ENCODE measurements around the gene HBM. TPM values are rescaled to one million over a fixed set of nuclear protein-coding genes. Genes with fewer than 3 reads are reported as not detected.
"Not testable (repeated sequence)": the region's sequence is repeated elsewhere in the genome, so short reads cannot be mapped to it uniquely, and the experiment has no call there.

Gene HBM
- total RNA-seq, 2 donors from 2014 or later = not detected

DNA sequence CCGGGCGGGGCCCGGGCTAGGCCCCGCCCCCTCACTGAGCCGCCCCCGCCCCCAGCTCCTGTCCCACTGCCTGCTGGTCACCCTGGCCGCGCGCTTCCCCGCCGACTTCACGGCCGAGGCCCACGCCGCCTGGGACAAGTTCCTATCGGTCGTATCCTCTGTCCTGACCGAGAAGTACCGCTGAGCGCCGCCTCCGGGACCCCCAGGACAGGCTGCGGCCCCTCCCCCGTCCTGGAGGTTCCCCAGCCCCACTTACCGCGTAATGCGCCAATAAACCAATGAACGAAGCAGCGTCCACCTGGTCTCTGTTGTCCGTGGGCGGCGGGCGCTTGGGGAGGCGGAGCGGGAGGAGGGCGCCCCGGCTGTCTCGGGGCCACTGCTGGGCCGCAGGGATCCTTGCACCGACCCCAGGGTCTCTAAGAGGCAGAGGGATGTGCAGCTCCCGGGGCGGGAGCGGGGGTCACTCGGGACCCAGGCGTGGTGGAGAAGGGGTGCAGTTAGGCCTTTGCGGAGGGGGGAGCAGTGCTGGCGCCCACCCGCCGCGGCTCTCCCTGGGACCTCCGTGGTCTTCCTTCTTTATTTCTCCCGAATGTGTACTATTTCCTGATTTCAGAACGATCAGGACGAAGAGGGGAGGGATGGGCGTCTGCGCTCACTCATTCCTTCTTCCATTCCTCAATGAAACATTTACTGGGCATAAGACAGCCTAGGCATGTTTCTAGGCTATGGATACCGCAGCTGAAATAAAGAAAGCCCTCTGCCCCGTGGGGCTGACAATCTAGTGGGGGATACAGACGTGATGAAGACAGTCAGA is 11.4 kb upstream of the HBM start:
- no peaks in the 10 kb centered on the region for H3K9me3 Mint-ChIP-seq
- peaks cover 4 to 5% of the 10 kb centered on the region in 2 donors for H3K4me1 Mint-ChIP-seq (ENCODE audit: low read depth in 2 of 2)
- ATAC-seq (peak; percentile 53 to 76), DNase-seq (ENCODE audit: low spot score) (no peak)
- H3K27ac Mint-ChIP-seq = peak overlapping the region in 1 of 2 donors; percentile 30
- peak overlapping the region; percentile 78 for H3K4me3 Mint-ChIP-seq
- H3K36me3 Mint-ChIP-seq = no peaks in the 10 kb centered on the region
- peaks cover 12 to 20% of the 10 kb centered on the region in 2 donors for H3K27me3 Mint-ChIP-seq

DNA sequence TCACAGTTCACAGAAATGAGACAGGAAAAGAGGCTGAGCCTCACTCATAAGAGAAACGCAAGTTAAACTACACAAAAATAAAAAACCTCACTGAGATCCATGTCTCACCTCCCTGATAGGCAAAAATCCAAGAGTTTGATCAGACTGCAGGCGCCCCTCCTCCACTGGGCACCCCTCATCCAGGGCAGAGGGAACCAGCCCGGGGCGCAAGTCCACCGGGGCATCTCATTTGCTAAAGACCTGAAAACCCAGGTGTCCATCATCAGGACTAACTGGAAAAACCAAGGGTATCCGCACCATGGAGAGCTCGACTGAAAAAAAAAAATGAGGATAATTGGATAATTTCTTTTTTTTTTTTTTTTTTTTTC is 10.8 kb upstream of the HBM start:
- Mint-ChIP-seq H3K4me3 (peak overlapping the region; percentile 78), H3K9me3 (no peaks in the 10 kb centered on the region), H3K27ac (peak overlapping the region in 1 of 2 donors; percentile 30), H3K36me3 (no peaks in the 10 kb centered on the region), H3K4me1 (ENCODE audit: low read depth in 2 of 2) (peaks cover 4 to 5% of the 10 kb centered on the region in 2 donors), H3K27me3 (peaks cover 15 to 21% of the 10 kb centered on the region in 2 donors)
- ATAC-seq (no peak), DNase-seq (ENCODE audit: low spot score) (no peak)

- Mint-ChIP-seq H3K27me3 (peaks cover 20 to 21% of the 10 kb centered on the region in 2 donors), H3K9me3 (no peaks in the 10 kb centered on the region), H3K4me1 (ENCODE audit: low read depth in 2 of 2) (peaks cover 4 to 5% of the 10 kb centered on the region in 2 donors), H3K27ac (no peak overlapping the region), H3K36me3 (no peaks in the 10 kb centered on the region), H3K4me3 (no peak overlapping the region)
- ATAC-seq = no peak
- DNase-seq (ENCODE audit: low spot score) = no peak
Measured at GRCh38 chr16:159136-159849, 6.5 kb upstream of the HBM start.

DNA sequence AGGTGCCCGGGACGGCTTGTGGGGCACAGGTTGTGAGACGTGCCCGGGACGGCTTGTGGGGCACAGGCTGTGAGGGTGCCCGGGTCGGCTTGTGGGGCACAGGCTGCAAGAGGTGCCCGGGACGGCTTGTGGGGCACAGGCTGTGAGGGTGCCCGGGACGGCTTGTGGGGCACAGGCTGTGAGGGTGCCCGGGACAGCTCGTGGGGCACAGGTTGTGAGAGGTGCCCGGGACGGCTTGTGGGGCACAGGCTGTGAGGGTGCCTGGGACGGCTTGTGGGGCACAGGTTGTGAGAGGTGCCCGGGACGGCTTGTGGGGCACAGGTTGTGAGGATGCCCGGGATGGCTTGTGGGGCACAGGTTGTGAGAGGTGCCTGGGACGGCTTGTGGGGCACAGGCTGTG is 5.5 kb upstream of the HBM start:
- not testable (repeated sequence) for DNase-seq (ENCODE audit: low spot score); H3K27ac Mint-ChIP-seq; ATAC-seq

DNA sequence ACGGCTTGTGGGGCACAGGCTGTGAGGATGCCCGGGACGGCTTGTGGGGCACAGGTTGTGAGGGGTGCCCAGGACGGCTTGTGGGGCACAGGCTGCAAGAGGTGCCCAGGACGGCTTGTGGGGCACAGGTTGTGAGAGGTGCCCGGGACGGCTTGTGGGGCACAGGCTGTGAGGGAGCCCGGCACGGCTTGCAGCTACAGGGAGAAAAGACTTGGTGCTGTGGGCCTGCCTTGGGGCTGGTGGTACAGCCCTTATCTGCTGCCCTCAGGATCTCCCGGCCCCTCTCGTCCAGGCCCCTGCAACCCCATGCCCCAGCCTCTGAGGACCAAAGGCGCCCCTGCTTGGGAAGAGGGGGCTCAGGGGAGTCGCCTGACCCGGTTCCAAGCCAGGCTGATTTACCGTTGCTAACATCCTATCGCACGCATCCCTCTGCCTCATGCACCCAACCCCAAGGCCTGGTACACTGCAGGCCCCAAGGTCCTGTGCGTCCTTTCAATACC is 5.0 kb upstream of the HBM start:
- H3K27ac Mint-ChIP-seq = no peak overlapping the region
- H3K27me3 Mint-ChIP-seq = peaks cover 15% of the 10 kb centered on the region in 2 donors
- no peak overlapping the region for H3K4me3 Mint-ChIP-seq
- no peaks in the 10 kb centered on the region for H3K36me3 Mint-ChIP-seq
- no peaks in the 10 kb centered on the region for H3K4me1 Mint-ChIP-seq (ENCODE audit: low read depth in 2 of 2)
- H3K9me3 Mint-ChIP-seq = no peaks in the 10 kb centered on the region
- DNase-seq (ENCODE audit: low spot score) (no peak), ATAC-seq (no peak)

More for the DNA sequence above, 5.5 kb upstream of the HBM start:
- not testable (repeated sequence) for H3K4me1 Mint-ChIP-seq (ENCODE audit: low read depth in 2 of 2); H3K9me3 Mint-ChIP-seq; H3K36me3 Mint-ChIP-seq; H3K4me3 Mint-ChIP-seq
- peaks cover 15% of the 10 kb centered on the region in 2 donors for H3K27me3 Mint-ChIP-seq

DNA sequence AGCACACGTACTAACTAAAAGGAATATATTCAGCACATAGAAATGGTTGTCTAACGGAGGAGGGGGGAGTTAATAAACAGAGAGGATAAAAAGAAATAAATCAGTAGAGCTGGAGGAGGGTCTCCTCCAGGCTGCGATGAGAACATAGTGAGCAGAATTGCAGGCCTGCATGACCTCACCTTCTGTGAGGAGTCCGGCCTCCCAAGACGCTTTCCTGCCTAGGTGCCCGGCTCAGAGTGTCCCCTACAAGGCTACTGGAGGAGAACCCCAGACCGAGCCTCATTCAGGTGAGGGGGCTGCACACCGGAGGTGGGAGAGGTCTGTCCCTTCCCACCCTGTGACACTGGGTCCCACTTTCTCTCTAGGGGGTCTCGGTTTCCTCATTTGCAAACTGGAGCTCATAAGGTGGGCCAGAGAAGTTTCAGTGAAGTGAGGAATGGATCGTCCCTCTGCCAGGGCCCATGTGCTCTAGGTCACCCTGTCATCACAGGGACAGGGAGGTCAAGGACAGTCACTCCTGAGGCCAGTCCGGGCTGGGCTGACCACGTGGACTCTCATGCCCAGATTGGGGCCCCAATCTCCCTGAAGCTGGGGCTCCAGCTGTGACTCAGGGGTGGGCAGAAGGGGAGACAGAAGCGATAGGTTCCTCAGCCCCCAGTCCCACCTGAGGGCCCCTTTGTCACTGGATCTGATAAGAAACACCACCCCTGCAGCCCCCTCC is 3.3 kb upstream of the HBM start:
- peaks cover 0 to 2% of the 10 kb centered on the region in 2 donors for H3K4me1 Mint-ChIP-seq (ENCODE audit: low read depth in 2 of 2)
- H3K36me3 Mint-ChIP-seq = no peaks in the 10 kb centered on the region
- H3K4me3 Mint-ChIP-seq = no peak overlapping the region
- no peaks in the 10 kb centered on the region for H3K9me3 Mint-ChIP-seq
- no peak overlapping the region for H3K27ac Mint-ChIP-seq
- peaks cover 15 to 19% of the 10 kb centered on the region in 2 donors for H3K27me3 Mint-ChIP-seq
- no peak for DNase-seq (ENCODE audit: low spot score)
- ATAC-seq = no peak

- peaks cover 12 to 19% of the 10 kb centered on the region in 2 donors for H3K27me3 Mint-ChIP-seq
Measured at GRCh38 chr16:163139-163538, 2.6 kb upstream of the HBM start.

DNA sequence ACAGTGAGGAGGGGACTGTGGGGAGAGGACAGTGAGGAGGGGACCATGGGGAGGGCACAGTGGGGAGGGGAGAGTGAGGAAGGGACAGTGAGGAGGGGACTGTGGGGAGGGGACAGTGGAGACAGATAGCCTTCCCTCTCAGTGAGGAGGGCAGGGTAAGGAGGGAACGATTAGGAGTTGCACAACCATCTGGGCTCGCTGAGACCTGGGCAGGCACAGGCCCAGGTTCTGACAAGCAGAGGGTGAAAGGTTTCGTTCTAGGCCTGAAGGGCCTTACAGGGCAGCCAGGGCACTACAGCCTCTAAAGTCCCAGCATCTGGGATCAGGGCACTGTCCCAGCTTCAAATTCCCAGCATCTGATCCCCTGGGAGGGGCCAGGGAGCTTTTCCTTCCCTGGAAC is 2.1 kb upstream of the HBM start:
- not testable (repeated sequence) for H3K9me3 Mint-ChIP-seq; H3K36me3 Mint-ChIP-seq; H3K4me3 Mint-ChIP-seq; H3K4me1 Mint-ChIP-seq (ENCODE audit: low read depth in 2 of 2); H3K27ac Mint-ChIP-seq; ATAC-seq; DNase-seq (ENCODE audit: low spot score)
- peaks cover 10 to 18% of the 10 kb centered on the region in 2 donors for H3K27me3 Mint-ChIP-seq

More at GRCh38 chr16:163139-163538, 2.6 kb upstream of the HBM start:
- H3K4me3 Mint-ChIP-seq; H3K9me3 Mint-ChIP-seq; ATAC-seq; H3K36me3 Mint-ChIP-seq; DNase-seq (ENCODE audit: low spot score); H3K4me1 Mint-ChIP-seq (ENCODE audit: low read depth in 2 of 2); H3K27ac Mint-ChIP-seq: not testable (repeated sequence)

GRCh38 chr16:164134-164823 is 1.5 kb upstream of the HBM start:
- not testable (repeated sequence) for H3K9me3 Mint-ChIP-seq; H3K27ac Mint-ChIP-seq; H3K36me3 Mint-ChIP-seq; H3K4me3 Mint-ChIP-seq; DNase-seq (ENCODE audit: low spot score); H3K4me1 Mint-ChIP-seq (ENCODE audit: low read depth in 2 of 2)
- peaks cover 10 to 16% of the 10 kb centered on the region in 2 donors for H3K27me3 Mint-ChIP-seq
- ATAC-seq = peak; percentile 55 to 68

DNA sequence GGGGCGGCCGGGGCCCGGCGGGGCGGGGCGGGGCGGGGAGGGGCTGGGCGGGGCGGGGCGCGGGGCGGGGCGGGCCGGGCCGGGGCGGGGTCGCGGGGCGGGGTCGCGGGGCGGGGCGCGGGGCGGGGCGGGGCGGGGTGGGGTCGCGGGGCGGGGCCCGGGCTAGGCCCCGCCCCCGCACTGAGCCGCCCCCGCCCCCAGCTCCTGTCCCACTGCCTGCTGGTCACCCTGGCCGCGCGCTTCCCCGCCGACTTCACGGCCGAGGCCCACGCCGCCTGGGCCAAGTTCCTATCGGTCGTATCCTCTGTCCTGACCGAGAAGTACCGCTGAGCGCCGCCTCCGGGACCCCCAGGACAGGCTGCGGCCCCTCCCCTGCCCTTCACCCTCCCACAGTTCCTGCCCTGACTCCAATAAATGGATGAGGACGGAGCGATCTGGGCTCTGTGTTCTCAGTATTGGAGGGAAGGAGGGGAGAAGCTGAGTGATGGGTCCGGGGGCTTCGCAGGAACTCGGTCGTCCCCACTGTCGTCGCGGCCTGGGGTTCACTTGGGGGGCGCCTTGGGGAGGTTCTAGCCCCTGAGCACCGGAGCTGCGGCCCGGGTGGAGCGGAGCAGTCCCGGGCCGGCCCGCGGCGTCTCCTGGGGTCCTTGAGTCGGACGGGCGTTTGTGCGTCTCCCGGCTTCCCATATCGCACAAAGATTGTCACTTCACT is 795 bp upstream of the HBM start:
- Mint-ChIP-seq H3K4me3 (peak overlapping the region; percentile 44), H3K4me1 (ENCODE audit: low read depth in 2 of 2) (peaks cover 0 to 2% of the 10 kb centered on the region in 2 donors), H3K27me3 (peaks cover 7 to 12% of the 10 kb centered on the region in 2 donors), H3K36me3 (no peaks in the 10 kb centered on the region), H3K27ac (no peak overlapping the region), H3K9me3 (no peaks in the 10 kb centered on the region)
- DNase-seq (ENCODE audit: low spot score) (no peak), ATAC-seq (peak; percentile 55 to 70)

GRCh38 chr16:166375-167121 is 770 bp downstream of the HBM start:
- no peaks in the 10 kb centered on the region for H3K9me3 Mint-ChIP-seq
- DNase-seq (ENCODE audit: low spot score) = no peak

GRCh38 chr16:167122-167690 is 1.4 kb downstream of the HBM start:
- no peaks in the 10 kb centered on the region for H3K36me3 Mint-ChIP-seq
- no peak for DNase-seq (ENCODE audit: low spot score)
- H3K27me3 Mint-ChIP-seq = peaks cover 17 to 18% of the 10 kb centered on the region in 2 donors
- H3K27ac Mint-ChIP-seq = no peak overlapping the region
- peaks cover 0 to 2% of the 10 kb centered on the region in 2 donors for H3K4me1 Mint-ChIP-seq (ENCODE audit: low read depth in 2 of 2)
- ATAC-seq = no peak
- peak overlapping the region; percentile 20 for H3K4me3 Mint-ChIP-seq
- H3K9me3 Mint-ChIP-seq = no peaks in the 10 kb centered on the region

More at GRCh38 chr16:166375-167121, 770 bp downstream of the HBM start:
- Mint-ChIP-seq H3K4me1 (ENCODE audit: low read depth in 2 of 2) (peaks cover 0 to 2% of the 10 kb centered on the region in 2 donors), H3K27me3 (peaks cover 14 to 17% of the 10 kb centered on the region in 2 donors), H3K36me3 (no peaks in the 10 kb centered on the region), H3K27ac (no peak overlapping the region), H3K4me3 (peak overlapping the region; percentile 20)
- no peak for ATAC-seq
